ENCODE measurements around the gene RBM4. TPM values are rescaled to one million over a fixed set of nuclear protein-coding genes. Genes with fewer than 3 reads are reported as not detected.
A peak's percentile ranks its signal among the peaks of the same experiment; 100 is the strongest.

RBM4 gene
- total and polyA plus RNA-seq, 9 of the 15 experiments (the other 6 are each of a cell fraction or from before 2014, with no cell fraction given): 81.6 to 233 (median 122) TPM

DNA sequence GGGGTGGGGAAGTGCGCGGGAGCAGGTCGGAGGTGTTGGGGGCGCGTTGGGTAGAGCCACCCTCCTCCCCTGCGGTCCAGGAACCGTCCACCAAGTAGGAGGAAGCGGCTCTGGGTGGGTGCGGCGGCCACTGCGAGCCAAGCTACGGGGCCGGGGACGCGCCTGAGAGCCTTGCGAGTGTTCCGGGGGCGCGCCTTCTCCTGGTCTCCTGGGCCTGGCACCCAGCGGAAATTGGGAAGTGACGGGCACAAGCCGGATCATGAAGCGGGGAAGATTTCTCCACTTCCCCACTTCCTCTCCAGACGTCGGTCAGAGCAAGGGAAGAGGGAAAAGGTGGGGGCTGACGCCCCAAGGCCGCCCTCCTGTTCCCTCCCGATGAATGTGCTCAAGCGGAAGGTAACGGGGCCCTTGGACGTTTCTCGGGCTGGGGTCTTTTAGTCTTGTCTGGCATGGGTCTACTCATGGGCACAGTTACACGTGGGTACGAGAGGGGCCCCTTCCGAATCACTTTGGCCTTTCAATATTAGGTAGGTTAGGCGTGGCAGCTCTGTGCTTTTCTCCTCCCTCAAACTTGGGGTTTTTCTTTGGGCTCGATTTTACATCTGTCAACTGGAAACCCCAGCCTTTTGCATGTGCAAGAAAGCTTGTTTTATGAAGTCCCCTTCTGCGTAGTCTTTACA, 21.2 kb upstream of the RBM4 start (continued):
- TF ChIP-seq, protein P1, sequence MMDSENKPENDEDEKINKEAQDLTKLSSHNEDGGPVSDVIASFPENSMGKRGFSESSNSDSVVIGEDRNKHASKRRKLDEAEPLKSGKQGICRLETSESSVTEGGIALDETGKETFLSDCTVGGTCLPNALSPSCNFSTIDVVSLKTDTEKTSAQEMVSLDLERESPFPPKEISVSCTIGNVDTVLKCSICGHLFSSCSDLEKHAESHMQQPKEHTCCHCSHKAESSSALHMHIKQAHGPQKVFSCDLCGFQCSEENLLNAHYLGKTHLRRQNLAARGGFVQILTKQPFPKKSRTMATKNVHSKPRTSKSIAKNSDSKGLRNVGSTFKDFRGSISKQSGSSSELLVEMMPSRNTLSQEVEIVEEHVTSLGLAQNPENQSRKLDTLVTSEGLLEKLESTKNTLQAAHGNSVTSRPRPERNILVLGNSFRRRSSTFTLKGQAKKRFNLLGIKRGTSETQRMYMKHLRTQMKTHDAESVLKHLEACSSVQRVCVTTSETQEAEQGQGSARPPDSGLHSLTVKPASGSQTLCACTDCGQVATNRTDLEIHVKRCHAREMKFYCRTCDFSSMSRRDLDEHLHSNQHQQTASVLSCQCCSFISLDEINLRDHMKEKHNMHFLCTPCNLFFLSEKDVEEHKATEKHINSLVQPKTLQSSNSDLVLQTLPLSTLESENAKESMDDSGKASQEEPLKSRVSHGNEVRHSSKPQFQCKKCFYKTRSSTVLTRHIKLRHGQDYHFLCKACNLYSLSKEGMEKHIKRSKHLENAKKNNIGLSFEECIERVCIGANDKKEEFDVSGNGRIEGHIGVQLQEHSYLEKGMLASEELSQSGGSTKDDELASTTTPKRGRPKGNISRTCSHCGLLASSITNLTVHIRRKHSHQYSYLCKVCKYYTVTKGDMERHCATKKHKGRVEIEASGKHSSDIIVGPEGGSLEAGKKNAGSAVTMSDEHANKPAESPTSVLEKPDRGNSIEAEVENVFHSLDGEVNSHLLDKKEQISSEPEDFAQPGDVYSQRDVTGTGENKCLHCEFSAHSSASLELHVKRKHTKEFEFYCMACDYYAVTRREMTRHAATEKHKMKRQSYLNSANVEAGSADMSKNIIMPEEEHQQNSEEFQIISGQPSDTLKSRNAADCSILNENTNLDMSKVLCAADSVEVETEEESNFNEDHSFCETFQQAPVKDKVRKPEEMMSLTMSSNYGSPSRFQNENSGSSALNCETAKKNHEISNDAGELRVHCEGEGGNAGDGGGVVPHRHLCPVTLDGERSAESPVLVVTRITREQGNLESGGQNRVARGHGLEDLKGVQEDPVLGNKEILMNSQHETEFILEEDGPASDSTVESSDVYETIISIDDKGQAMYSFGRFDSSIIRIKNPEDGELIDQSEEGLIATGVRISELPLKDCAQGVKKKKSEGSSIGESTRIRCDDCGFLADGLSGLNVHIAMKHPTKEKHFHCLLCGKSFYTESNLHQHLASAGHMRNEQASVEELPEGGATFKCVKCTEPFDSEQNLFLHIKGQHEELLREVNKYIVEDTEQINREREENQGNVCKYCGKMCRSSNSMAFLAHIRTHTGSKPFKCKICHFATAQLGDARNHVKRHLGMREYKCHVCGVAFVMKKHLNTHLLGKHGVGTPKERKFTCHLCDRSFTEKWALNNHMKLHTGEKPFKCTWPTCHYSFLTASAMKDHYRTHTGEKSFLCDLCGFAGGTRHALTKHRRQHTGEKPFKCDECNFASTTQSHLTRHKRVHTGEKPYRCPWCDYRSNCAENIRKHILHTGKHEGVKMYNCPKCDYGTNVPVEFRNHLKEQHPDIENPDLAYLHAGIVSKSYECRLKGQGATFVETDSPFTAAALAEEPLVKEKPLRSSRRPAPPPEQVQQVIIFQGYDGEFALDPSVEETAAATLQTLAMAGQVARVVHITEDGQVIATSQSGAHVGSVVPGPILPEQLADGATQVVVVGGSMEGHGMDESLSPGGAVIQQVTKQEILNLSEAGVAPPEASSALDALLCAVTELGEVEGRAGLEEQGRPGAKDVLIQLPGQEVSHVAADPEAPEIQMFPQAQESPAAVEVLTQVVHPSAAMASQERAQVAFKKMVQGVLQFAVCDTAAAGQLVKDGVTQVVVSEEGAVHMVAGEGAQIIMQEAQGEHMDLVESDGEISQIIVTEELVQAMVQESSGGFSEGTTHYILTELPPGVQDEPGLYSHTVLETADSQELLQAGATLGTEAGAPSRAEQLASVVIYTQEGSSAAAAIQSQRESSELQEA (IDR thresholded peaks at IDR 0.05; ENCODE audit: low read depth): no peak
- TF ChIP-seq CBX3 (IDR thresholded peaks at IDR 0.05; ENCODE audit: borderline replicate concordance in 1 of 2, low read length in 2 of 2) (no peak), PYGO2 (tag; IDR thresholded peaks at IDR 0.05) (no peak), ZKSCAN8 (CRISPR knock-in tag; IDR thresholded peaks at IDR 0.05) (no peak), SPI1 (IDR thresholded peaks at IDR 0.05; ENCODE audit: borderline replicate concordance, low read depth, low read length) (peak; percentile 75), RAD21 (CRISPR knock-in tag; conservative IDR thresholded peaks at IDR 0.05 in 1 of 2, IDR thresholded peaks at IDR 0.05 in 1 of 2) (0 out of 4 replicates have a peak, but pooled peaks of 1 of the 2 experiments have one; percentile 1), SMAD3 (CRISPR knock-in tag; conservative IDR thresholded peaks at IDR 0.05) (no peak), CBX1 (IDR thresholded peaks at IDR 0.05; ENCODE audit: low read depth) (0 out of 2 replicates have a peak, but pooled peaks have one; percentile 2), BRD9 (IDR thresholded peaks at IDR 0.05; ENCODE audit: low read depth, partially characterized antibody) (no peak), MYC (IDR thresholded peaks at IDR 0.05; ENCODE audit: low read depth, low read length) (no peak), MYC (CRISPR knock-in tag; IDR thresholded peaks at IDR 0.05; ENCODE audit: borderline replicate concordance, low read depth) (no peak), MAFK (IDR thresholded peaks at IDR 0.05; ENCODE audit: low read length) (no peak), PHB (CRISPR knock-in tag; IDR thresholded peaks at IDR 0.05) (no peak), ZNF77 (CRISPR knock-in tag; IDR thresholded peaks at IDR 0.05) (no peak), ZNF124 (CRISPR knock-in tag; IDR thresholded peaks at IDR 0.05) (no peak), LARP7 (IDR thresholded peaks at IDR 0.05) (peak; percentile 54; the same call in 1 of the 2 replicates), ZSCAN32 (CRISPR knock-in tag; IDR thresholded peaks at IDR 0.05) (no peak)
- TF ChIP-seq, protein P2, sequence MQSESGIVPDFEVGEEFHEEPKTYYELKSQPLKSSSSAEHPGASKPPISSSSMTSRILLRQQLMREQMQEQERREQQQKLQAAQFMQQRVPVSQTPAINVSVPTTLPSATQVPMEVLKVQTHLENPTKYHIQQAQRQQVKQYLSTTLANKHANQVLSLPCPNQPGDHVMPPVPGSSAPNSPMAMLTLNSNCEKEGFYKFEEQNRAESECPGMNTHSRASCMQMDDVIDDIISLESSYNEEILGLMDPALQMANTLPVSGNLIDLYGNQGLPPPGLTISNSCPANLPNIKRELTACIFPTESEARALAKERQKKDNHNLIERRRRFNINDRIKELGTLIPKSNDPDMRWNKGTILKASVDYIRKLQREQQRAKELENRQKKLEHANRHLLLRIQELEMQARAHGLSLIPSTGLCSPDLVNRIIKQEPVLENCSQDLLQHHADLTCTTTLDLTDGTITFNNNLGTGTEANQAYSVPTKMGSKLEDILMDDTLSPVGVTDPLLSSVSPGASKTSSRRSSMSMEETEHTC (IDR thresholded peaks at IDR 0.05): no peak
- TF ChIP-seq, protein P3, sequence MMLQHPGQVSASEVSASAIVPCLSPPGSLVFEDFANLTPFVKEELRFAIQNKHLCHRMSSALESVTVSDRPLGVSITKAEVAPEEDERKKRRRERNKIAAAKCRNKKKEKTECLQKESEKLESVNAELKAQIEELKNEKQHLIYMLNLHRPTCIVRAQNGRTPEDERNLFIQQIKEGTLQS (IDR thresholded peaks at IDR 0.05): no peak
- TF ChIP-seq, protein P3 (CRISPR knock-in tag; conservative IDR thresholded peaks at IDR 0.05): no peak
